Stomach (tissue), 19 donors: ENCODE results near the gene PIM1. TPM values are rescaled to one million over a fixed set of nuclear protein-coding genes. Genes with fewer than 3 reads are reported as not detected.

ENCODE experiments used
- DNase-seq, 2 donors: peaks; one replicate each; pipeline versions ENCODE4 v3.0.0 to v3.0.0-alpha.2; 2013 to 2019
- H3K27ac ChIP-seq, 5 donors: fragments of 200-600 bp in 4 of 5; sonication (generic) in 4 of 5; one replicate each; pipeline ENCODE4 v1.5.1; 2013 to 2019; ENCODE audit warnings: mild to moderate bottlenecking in 1 of 5, moderate library complexity in 1 of 5
- H3K27me3 ChIP-seq, 3 donors: fragments of 200-600 bp; sonication (generic); one replicate each; pipeline ENCODE4 v1.5.1; 2017 to 2019; ENCODE audit warnings: mixed run types in 1 of 3
- H3K36me3 ChIP-seq, 4 donors: fragments of 200-600 bp; sonication (generic); 1 replicate in 3 of 4; 2 replicates in 1 of 4; pipeline ENCODE4 v1.5.1; 2016 to 2019
- H3K4me1 ChIP-seq, 4 donors: fragments of 200-600 bp; sonication (generic); one replicate each; pipeline ENCODE4 v1.5.1; 2016 to 2019
- H3K4me3 ChIP-seq, 4 donors: fragments of 200-600 bp; sonication (generic) in 3 of 4; one replicate each; pipeline ENCODE4 v1.5.1; 2016 to 2019; ENCODE audit warnings: mild to moderate bottlenecking in 1 of 4
- H3K9me3 ChIP-seq, 4 donors: fragments of 200-600 bp; sonication (generic); one replicate each; pipeline ENCODE4 v1.5.1; 2016 to 2019
- CTCF ChIP-seq, 7 experiments: fragments of 450-650 bp in 4 of 7; fragments of 200-600 bp in 3 of 7; sonication (generic) in 3 of 7; IDR thresholded peaks; one replicate each; pipeline ENCODE4 v1.5.1; 2016 to 2019; ENCODE audit warnings: antibody characterized with exemption in 7 of 7, control low read depth in 2 of 7, mild to moderate bottlenecking in 1 of 7
- EP300 ChIP-seq: sonication (generic); formaldehyde crosslinking; IDR thresholded peaks from one replicate; pipeline ENCODE4 v1.6.1; 2017; ENCODE audit warnings: antibody characterized with exemption
- POLR2A ChIP-seq, 4 donors: fragments of 450-650 bp; IDR thresholded peaks; one replicate each; pipeline ENCODE4 v1.6.1; 2016; ENCODE audit warnings: antibody characterized with exemption in 4 of 4, control low read depth in 2 of 4, mild to moderate bottlenecking in 1 of 4, moderate library complexity in 1 of 4
- POLR2AphosphoS5 ChIP-seq, 3 donors: sonication (generic); formaldehyde crosslinking; IDR thresholded peaks; one replicate each; pipeline ENCODE4 v1.6.1; 2016; ENCODE audit warnings: antibody characterized with exemption in 3 of 3
- WGBS, 5 donors: extraction: QIAGEN DNeasy Blood & Tissue Kit in 3 of 5; methylation state at CpG; one replicate each; pipeline versions ENCODE4 v1.1.5 to v1.1.7; 2013 to 2018; 5-methylcytosine and 5-hydroxymethylcytosine counted together
- intact Hi-C: fragments of 100-400 bp; cut with DNase I; formaldehyde crosslinking; loops from one replicate; pipeline ENCODE4 v1.15.1; 2023; ENCODE audit warnings: low total_unique reads
- long read RNA-seq, 10 donors: transcript quantifications; one replicate each; lab custom pipeline, GENCODE V29; 2026
- polyA plus RNA-seq, 3 donors: library from polyadenylated mRNA; stranded (reverse); fragments of 200-250 nt; gene quantifications; one replicate each; pipeline ENCODE4 v1.2.3, GENCODE V29; 2013
- total RNA-seq, 5 donors: library from RNA; depleted of rRNA; stranded (reverse); fragments of >200 nt; gene quantifications; one replicate each; pipeline versions ENCODE4 v1.1.0 to v1.2.3, GENCODE V29; 2014 to 2016
- donor health status: healthy with polysubstance abuse.
- donor health status: Bipolar disorder and iron deficiency.
- donor health status: healthy.

PIM1 gene
- total RNA-seq (10 to 100 TPM in 4 of 5 donors, 1 to 10 TPM in 1; 9.8 to 52.9 (median 16.9) TPM), polyA plus RNA-seq (10 to 100 TPM; 19.9 to 59.1 (median 25.5) TPM)
- long read RNA-seq, donor 1, partial matches to known transcripts: 0 of 4 reads
- long read RNA-seq, donor 1, other reads (novel, unspliced or antisense): 0 of 4 reads
- long read RNA-seq, donor 2, partial matches to known transcripts: 0 of 4 reads
- long read RNA-seq, donor 2, other reads (novel, unspliced or antisense): 0 of 4 reads
- long read RNA-seq, donor 3, transcript PIM1-201 (6 exons, 2,650 nt): major isoform, 5 of 5 reads
- long read RNA-seq, donor 3, partial matches to known transcripts: 0 of 5 reads
- long read RNA-seq, donor 3, other reads (novel, unspliced or antisense): 0 of 5 reads
- long read RNA-seq, donor 4, partial matches to known transcripts: 0 of 1 reads
- long read RNA-seq, donor 4, other reads (novel, unspliced or antisense): 0 of 1 reads
- long read RNA-seq, donor 5, transcript PIM1-201 (6 exons, 2,650 nt): major isoform, 9 of 9 reads
- long read RNA-seq, donor 5, partial matches to known transcripts: 0 of 9 reads
- long read RNA-seq, donor 5, other reads (novel, unspliced or antisense): 0 of 9 reads
- long read RNA-seq, donor 6, transcript PIM1-201 (6 exons, 2,650 nt): major isoform, 16 of 16 reads
- long read RNA-seq, donor 6, partial matches to known transcripts: 0 of 16 reads
- long read RNA-seq, donor 6, other reads (novel, unspliced or antisense): 0 of 16 reads
- long read RNA-seq, donor 7, transcript PIM1-201 (6 exons, 2,650 nt): major isoform, 8 of 20 reads
- long read RNA-seq, donor 7, partial matches to known transcripts: 12 of 20 reads
- long read RNA-seq, donor 7, other reads (novel, unspliced or antisense): 0 of 20 reads
- long read RNA-seq, donor 8, partial matches to known transcripts: 0 of 1 reads
- long read RNA-seq, donor 8, other reads (novel, unspliced or antisense): 0 of 1 reads
- long read RNA-seq, donor 9, partial matches to known transcripts: 15 of 18 reads
- long read RNA-seq, donor 9, other reads (novel, unspliced or antisense): 0 of 18 reads
- long read RNA-seq, donor 10, partial matches to known transcripts: 0 of 2 reads
- long read RNA-seq, donor 10, other reads (novel, unspliced or antisense): 0 of 2 reads

GRCh38 chr6:37169496-37170272 is at the start of gene PIM1:
TSS of gene PIM1 (plus strand) at chr6:37170152. CDS start at chr6:37170576, 424 bp downstream.
- DNase-seq: peak; percentile 99 to 100
- Histone ChIP-seq H3K9me3 (no peaks in the 10 kb centered on the region), H3K36me3 (peaks cover 22 to 25% (median 24%) of the 10 kb centered on the region in 4 donors), H3K27ac (peak within 1 kb of the TSS; percentile 94 to 99 (median 96)), H3K27me3 (no peaks in the 10 kb centered on the region), H3K4me3 (peak within 1 kb of the TSS; percentile 83 to 96 (median 92)), H3K4me1 (peaks cover 14 to 45% (median 37%) of the 10 kb centered on the region in 4 donors)
- TF ChIP-seq EP300 (no peak), POLR2A (IDR thresholded peaks at IDR 0.05) (peak in 2 of 4 donors; percentile 35 to 63), POLR2AphosphoS5 (IDR thresholded peaks at IDR 0.05) (peak; percentile 91 to 96 (median 95)), CTCF (IDR thresholded peaks at IDR 0.05) (peak in 1 of 7 experiments; percentile 6)
- WGBS, 5 donors: 0 to 1% (median 1%) methylated on average over 18 to 90 of the region's 90 CpGs
- intact Hi-C loops: no loop called here

GRCh38 chr6:37121556-37121955 is 48.4 kb upstream of the PIM1 start:
- WGBS, 5 donors: 66 to 99% (median 95%) methylated on average over 4 of the region's 4 CpGs
- Histone ChIP-seq H3K27ac (no peak overlapping the region), H3K9me3 (no peaks in the 10 kb centered on the region), H3K27me3 (no peaks in the 10 kb centered on the region), H3K4me3 (no peak overlapping the region), H3K4me1 (peaks cover 0 to 11% (median 5%) of the 10 kb centered on the region in 4 donors), H3K36me3 (no peaks in the 10 kb centered on the region)
- DNase-seq: no peak
- no peak for TF ChIP-seq POLR2A (IDR thresholded peaks at IDR 0.05)
- TF ChIP-seq POLR2AphosphoS5 (IDR thresholded peaks at IDR 0.05): no peak
- TF ChIP-seq CTCF (IDR thresholded peaks at IDR 0.05): no peak
- TF ChIP-seq EP300: no peak
- intact Hi-C loops: no loop called here

- DNase-seq: no peak
- H3K27me3 ChIP-seq: no peaks in the 10 kb centered on the region
- peaks cover 7 to 12% (median 10%) of the 10 kb centered on the region in 4 donors for H3K4me1 ChIP-seq
- TF ChIP-seq CTCF (IDR thresholded peaks at IDR 0.05) (no peak), EP300 (no peak), POLR2AphosphoS5 (IDR thresholded peaks at IDR 0.05) (no peak), POLR2A (IDR thresholded peaks at IDR 0.05) (no peak)
- no peak overlapping the region for H3K4me3 ChIP-seq
- intact Hi-C loops: no loop called here
- WGBS, 5 donors: 92 to 98% (median 97%) methylated on average over 5 of the region's 5 CpGs
- no peaks in the 10 kb centered on the region for H3K36me3 ChIP-seq
- no peaks in the 10 kb centered on the region for H3K9me3 ChIP-seq
- H3K27ac ChIP-seq: no peak overlapping the region
These were observed 47.1 kb upstream of the PIM1 start for GRCh38 chr6:37122861-37123260.
